HG02884 (cell line): Measurements from ENCODE around the gene GUCY1A2.
"Not testable (repeated sequence)": the region's sequence is repeated elsewhere in the genome, so short reads cannot be mapped to it uniquely, and the experiment has no call there.

Experiments
- ATAC-seq: cut with Tn5 transposase; IDR thresholded peaks from one replicate; pipeline ENCODE4 v1.9.1; 2021; ENCODE audit warnings: mild to moderate bottlenecking, moderate library complexity; ENCODE audit not compliant: unreplicated experiment

The GUCY1A2 gene

GRCh38 chr11:106852779-106853178 lies 165.5 kb downstream of the GUCY1A2 start:
- ATAC-seq = no peak

- no peak for ATAC-seq
Observed at GRCh38 chr11:106848526-106848925, 169.8 kb downstream of the GUCY1A2 start.

- no peak for ATAC-seq
Observed at GRCh38 chr11:106842134-106842533, 176.1 kb downstream of the GUCY1A2 start.

DNA sequence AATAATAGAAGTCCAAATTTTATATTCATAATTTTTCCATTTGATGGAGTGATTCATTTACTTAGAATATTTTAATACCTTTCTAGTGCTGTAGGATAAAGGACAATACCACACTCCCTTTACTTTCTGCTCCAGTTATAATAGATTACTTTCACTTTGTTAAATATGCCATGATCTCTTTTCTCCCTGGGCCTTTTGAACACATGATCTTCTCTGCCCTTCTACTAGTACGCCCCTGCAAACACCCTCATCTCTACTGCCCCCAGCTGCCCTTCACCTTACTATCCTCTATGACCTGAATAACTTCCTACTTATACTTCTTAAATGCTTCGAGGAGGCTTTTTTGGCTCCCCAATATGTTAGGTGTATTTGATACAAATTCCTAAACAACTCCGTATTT lies 177.3 kb downstream of the GUCY1A2 start:
- no peak for ATAC-seq

GRCh38 chr11:106840146-106840545 lies 178.1 kb downstream of the GUCY1A2 start:
- ATAC-seq = no peak

DNA sequence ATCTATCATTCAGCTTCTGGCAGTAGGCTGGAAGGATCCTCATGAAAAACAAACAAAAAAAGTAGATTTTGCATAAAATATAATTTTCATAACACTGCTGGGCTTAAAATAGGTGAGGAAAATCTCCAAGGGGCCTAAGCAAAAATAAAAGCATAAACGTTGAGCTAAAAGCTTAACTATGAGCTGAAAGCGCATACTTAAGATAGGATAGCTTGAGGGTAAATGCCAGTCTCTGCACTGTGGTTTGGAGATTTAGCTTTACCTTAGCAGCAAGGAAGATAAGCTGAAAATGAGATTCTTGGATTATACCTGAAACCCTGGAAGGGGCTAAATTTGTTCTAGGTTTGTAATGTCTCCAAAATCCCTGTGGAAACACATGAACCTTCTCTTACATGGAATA lies 183.7 kb downstream of the GUCY1A2 start:
- no peak for ATAC-seq

DNA sequence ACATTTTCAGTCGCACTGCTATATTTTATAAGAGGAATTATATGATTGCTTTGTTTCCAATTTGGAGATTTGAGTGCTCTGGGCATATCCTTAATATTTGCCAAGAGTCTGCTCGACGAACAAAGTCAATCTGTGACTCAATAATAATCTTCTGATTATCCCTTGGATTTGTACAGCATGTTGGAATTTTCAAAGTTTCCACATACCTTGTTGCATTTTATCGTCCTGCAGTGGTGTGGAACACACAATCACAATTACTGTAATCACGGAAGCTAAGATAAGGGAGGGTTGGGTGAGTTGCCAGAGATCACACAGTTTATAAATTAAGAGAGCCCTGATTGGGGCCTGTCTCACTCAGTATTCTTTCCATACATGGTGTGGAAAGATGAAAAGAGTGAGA lies 189.3 kb downstream of the GUCY1A2 start:
- ATAC-seq = no peak

DNA sequence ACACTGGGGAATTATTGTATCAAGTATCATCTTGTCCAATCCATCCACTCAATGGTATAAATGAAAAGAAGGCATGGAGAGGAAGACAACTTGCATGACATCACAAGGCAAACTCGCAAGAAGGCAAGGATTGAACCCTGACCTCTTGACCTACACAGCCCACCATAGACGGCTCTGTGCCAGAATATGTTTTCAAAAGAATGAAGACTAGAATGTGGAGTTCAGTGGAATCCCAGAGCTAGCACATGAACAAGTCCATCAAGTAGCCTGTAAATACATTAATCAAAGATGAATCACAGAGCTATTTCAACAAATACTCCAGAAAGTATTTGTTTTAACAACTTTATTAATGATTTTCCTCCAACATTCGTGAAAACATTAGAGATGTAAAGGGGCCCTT lies 189.7 kb downstream of the GUCY1A2 start:
- no peak for ATAC-seq

GRCh38 chr11:106827687-106828086 lies 190.6 kb downstream of the GUCY1A2 start:
- ATAC-seq = no peak

GRCh38 chr11:106826558-106826957 lies 191.7 kb downstream of the GUCY1A2 start:
- ATAC-seq = not testable (repeated sequence)

GRCh38 chr11:106821826-106822225 lies 196.4 kb downstream of the GUCY1A2 start:
- no peak for ATAC-seq

GRCh38 chr11:106821291-106821690 lies 197.0 kb downstream of the GUCY1A2 start:
- no peak for ATAC-seq

GRCh38 chr11:106818443-106818842 lies 199.8 kb downstream of the GUCY1A2 start:
- ATAC-seq = no peak

- ATAC-seq = no peak
Observed at GRCh38 chr11:106815209-106815608, 203.1 kb downstream of the GUCY1A2 start.

- ATAC-seq = no peak
Observed at GRCh38 chr11:106813806-106814205, 204.5 kb downstream of the GUCY1A2 start.

- ATAC-seq = no peak
Observed at GRCh38 chr11:106794058-106794457, 224.2 kb downstream of the GUCY1A2 start.

GRCh38 chr11:106789406-106789805 lies 228.9 kb downstream of the GUCY1A2 start:
- no peak for ATAC-seq

GRCh38 chr11:106787454-106787853 lies 230.8 kb downstream of the GUCY1A2 start:
- ATAC-seq = no peak

DNA sequence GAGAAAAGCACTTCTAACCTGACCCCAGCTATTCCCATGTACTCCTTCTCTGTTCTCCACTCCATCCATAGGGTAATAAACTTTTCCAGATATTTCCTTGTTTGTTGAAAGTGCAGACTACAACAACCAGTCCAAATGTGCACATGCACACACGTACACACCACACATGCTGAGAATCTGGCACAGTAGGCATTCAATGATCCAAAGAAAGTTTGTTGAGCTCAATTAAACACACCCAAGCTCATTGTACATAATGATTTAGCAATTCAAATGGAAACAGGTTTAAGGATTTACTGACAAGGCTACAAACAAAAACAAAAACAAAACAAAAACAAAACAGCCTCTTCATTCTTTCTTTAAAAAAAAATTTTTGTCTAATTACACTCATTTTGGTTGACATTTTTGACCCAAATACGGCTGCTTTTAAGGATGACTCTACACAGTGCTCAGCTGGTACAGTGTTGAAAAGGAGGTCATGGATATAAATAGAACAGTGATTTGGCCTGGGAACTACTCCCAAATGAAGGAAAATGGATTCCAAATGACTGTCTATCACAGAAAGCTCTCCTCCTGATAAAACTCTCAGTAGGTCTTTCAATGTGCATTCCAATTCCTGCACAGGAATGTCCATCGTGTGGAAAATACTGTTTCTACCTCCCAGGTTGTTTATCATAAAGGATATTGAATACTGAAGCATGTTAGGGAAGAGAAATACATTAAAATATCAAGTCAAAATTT lies 232.2 kb downstream of the GUCY1A2 start:
- no peak for ATAC-seq

DNA sequence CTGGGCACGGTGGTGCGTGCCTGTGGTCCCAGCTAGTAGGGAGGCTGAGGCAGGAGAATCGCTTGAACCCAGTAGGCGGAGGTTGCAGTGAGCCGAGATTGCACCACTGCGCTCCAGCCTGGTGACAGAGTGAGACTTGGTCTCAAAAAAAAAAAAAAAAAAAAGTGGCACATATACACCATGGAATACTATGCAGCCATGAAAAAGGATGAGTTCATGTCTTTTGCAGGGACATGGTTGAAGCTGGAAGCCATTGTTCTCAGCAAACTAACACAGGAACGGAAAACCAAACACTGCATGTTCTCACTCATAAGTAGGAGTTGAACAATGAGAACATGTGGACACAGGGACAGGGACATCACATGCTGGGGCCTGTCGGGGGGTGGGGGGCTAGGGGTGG lies 241.0 kb downstream of the GUCY1A2 start:
- ATAC-seq = not testable (repeated sequence)

GRCh38 chr11:106770489-106771085 lies 247.7 kb downstream of the GUCY1A2 start:
- no peak for ATAC-seq

DNA sequence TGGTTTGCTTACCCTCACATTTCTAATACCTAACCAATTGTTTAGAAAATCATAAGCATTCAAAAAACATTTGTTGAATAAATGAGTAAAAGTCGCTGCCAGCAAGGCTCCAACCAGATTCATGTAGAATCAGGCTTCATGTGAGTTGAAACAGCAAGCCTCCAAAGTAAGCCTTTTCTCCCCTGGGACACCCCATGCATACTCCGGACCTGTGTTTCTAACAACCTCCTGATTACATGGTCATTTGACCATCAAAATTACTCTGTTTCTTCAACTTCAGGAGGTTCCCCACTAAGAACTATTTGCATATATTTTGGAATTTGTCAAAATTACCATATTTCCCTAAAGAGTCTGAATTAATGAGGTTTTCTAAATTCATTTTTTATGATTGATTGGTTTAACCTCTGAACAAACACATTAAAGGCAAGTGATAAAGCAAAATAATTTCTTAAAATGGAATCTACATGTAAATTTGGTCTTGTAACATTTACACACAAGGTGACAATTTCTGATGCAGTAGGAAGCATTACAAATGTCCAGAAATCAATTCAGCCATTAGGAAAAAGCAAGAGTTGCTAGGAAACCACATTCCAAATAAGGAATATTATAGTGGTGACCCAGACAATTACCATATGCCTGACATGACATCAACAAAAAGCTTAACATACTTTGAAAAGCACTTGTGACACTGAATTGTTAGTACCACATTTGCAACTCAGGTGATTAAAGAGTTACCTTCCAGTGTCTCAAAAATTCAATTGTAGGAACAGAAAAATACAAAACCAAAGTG lies 252.6 kb downstream of the GUCY1A2 start:
- no peak for ATAC-seq
